ENCODE results near the gene MAPT.

- TF ChIP-seq CTCF (IDR thresholded peaks at IDR 0.05) (no peak), EZH2 (IDR thresholded peaks at IDR 0.05) (no peak)
Observed at GRCh38 chr17:45900136-45900535, 5.8 kb downstream of the MAPT start.
